Measurements from ENCODE around the gene C1orf21. TPM values are rescaled to one million over a fixed set of nuclear protein-coding genes. Genes with fewer than 3 reads are reported as not detected.
"Not testable (repeated sequence)": the region's sequence is repeated elsewhere in the genome, so short reads cannot be mapped to it uniquely, and the experiment has no call there.

C1orf21 gene
- 10 to 100 TPM; 31.1 to 57.0 (median 42.3) TPM for polyA plus RNA-seq (ENCODE audit: insufficient read length in 4 of 4)

- DNase-seq (ENCODE audit: low read depth in 4 of 4, low spot score in 3 of 4): peak; percentile 81 to 85 (median 84)
These were observed at the start of gene C1orf21 for GRCh38 chr1:184386312-184387068. C1orf21 (plus strand) TSS chr1:184387029; CDS start chr1:184477510, 90,481 bp downstream.

DNA sequence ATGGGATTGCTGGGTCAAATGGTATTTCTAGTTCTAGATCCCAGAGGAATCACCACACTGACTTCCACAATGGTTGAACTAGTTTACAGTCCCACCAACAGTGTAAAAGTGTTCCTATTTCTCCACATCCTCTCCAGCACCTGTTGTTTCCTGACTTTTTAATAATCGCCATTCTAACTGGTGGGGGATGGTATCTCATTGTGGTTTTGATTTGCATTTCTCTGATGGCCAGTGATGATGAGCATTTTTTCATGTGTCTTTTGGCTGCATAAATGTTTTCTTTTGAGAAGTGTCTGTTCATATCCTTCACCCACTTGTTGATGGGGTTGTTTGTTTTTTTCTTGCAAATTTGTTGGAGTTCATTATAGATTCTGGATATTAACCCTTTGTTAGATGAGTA, 49.0 kb upstream of the C1orf21 start:
- not testable (repeated sequence) for DNase-seq (ENCODE audit: low read depth in 4 of 4, low spot score in 3 of 4)

DNA sequence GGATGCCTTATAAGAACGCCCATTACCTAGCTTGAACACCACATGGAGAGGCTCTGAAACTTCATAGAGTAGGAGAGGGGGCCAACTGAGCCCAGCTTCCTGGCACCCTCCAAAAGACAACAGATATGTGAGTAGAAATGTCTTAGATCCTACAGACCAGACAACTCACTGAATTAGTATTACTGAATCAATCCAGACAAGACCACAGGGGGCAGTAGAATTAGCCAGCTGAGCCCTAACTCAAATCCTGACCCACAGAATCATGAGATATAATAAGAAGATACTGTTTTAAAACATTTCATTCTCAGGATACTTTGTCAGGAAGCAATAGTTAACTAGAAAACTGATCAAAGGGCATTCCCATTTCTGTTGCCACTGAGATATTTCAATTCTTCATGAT, 45.8 kb upstream of the C1orf21 start:
- DNase-seq (ENCODE audit: low read depth in 4 of 4, low spot score in 3 of 4): no peak

GRCh38 chr1:184350573-184350972, 36.3 kb upstream of the C1orf21 start:
- DNase-seq (ENCODE audit: low read depth in 4 of 4, low spot score in 3 of 4): no peak

DNA sequence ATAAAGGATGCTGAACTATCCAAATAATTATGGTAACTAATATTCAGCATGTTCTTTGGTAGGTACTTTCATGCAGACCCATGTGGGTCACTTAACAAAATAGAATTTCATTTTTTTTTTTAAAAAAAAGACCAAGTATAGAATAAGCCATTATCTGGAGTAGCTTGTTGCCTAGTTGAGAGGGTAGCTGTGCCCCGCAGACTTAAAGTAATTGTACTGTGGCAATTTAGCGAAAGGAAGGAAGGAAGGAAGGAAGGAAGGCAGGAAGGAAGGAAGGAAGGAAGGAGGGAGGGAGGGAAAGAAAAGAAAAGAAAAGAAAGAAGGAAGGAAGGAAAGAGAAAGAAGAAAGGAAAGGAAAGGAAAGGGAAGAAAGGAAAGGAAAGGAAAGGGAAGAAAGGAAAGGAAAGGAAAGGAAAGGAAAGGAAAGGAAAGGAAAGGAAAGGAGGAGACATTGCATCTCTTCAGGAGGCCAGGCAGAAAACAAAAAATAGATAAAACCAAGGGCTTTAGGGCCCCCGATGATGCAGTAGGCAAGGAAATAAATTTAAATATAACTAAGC, 35.3 kb upstream of the C1orf21 start:
- no peak for DNase-seq (ENCODE audit: low read depth in 4 of 4, low spot score in 3 of 4)

DNA sequence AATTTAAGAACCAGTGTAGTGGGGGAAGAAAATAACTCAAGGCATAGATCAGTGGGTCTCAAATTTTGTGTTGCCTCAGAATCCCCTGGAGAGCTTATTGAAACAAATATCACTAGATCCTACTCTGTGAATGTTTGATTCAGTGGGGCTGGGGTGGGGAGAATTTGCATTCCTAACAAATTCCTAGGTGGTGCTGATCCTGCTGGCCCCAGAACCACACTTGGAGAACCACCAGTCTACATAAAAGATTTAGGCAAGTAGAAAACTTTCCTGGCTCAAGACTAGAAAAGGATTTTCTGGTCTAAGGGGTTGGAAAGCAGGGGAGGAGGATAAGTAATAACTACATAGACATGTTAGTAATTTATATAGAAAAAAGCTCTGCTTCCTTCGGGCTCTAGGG, 34.1 kb upstream of the C1orf21 start:
- no peak for DNase-seq (ENCODE audit: low read depth in 4 of 4, low spot score in 3 of 4)

GRCh38 chr1:184354719-184355118, 32.1 kb upstream of the C1orf21 start:
- DNase-seq (ENCODE audit: low read depth in 4 of 4, low spot score in 3 of 4): no peak

DNA sequence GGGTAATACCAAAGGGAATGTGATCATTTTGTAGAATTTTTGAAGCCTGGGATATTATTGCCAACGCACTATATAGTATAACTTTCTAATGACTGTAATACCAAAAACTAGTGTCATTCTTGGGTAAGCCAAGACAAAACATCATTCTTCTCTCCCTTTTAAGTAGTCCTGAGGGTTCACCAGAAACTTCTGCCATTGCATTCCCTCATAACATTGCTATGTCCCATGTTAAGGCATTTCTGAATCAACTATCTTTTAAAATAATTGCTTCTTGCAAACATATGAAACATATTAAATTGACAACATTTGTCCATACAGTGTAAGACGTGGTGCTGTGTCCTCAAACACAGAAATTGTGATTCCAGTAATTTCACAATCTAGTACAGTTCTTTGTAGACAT, 29.9 kb upstream of the C1orf21 start:
- no peak for DNase-seq (ENCODE audit: low read depth in 4 of 4, low spot score in 3 of 4)

GRCh38 chr1:184358256-184358655, 28.6 kb upstream of the C1orf21 start:
- no peak for DNase-seq (ENCODE audit: low read depth in 4 of 4, low spot score in 3 of 4)

GRCh38 chr1:184359909-184360308, 26.9 kb upstream of the C1orf21 start:
- DNase-seq (ENCODE audit: low read depth in 4 of 4, low spot score in 3 of 4): no peak

- no peak for DNase-seq (ENCODE audit: low read depth in 4 of 4, low spot score in 3 of 4)
These were observed 24.0 kb upstream of the C1orf21 start for GRCh38 chr1:184362876-184363275.

GRCh38 chr1:184365699-184366098, 21.1 kb upstream of the C1orf21 start:
- DNase-seq (ENCODE audit: low read depth in 4 of 4, low spot score in 3 of 4): no peak

DNA sequence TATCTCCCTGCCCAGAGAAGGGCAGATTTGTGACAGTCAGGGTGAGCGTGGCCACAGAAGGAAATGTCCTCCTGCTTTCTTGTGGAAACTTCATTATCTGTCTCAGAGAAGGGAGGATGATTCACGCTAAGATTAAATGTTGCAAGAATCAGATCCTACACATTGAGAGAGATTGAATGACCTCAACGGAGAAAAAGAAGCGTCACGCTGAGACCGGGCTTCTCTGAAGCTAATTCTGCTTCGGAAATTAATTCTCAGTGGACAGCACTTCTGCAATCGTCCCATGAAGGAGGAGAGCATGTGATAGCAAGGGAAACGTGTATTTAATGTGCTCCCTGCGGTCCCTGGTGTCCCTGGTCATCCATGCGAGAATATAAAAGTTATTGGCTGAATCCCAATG, 19.8 kb upstream of the C1orf21 start:
- no peak for DNase-seq (ENCODE audit: low read depth in 4 of 4, low spot score in 3 of 4)

DNA sequence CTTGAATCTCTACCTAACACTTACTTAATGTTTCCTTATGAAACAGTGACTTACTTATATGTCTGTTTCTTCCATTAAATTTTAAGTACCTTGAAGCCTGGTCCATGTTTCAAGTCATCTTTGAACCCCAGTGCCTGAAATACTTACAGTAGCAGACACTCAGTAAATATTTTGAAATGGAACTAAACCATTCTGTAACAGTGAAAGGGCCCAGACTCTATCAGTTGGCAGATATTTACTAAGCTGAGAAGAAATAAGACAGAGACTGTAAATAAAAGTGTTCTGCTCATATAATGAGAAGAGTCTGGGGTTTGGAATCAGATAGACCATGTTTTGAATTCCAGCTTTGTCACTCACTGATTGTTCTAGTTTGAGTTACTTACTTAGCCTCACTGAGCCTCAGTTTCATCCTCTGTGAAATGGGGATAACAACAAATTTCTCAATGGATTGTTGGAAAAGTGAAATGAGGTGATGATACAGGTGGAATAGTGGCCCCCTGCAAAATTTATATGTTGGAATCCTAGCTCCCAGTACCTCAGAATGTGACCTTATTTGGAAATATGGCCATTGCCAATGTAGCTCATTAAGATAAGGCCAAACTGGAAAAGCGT, 19.3 kb upstream of the C1orf21 start:
- DNase-seq (ENCODE audit: low read depth in 4 of 4, low spot score in 3 of 4): no peak

DNA sequence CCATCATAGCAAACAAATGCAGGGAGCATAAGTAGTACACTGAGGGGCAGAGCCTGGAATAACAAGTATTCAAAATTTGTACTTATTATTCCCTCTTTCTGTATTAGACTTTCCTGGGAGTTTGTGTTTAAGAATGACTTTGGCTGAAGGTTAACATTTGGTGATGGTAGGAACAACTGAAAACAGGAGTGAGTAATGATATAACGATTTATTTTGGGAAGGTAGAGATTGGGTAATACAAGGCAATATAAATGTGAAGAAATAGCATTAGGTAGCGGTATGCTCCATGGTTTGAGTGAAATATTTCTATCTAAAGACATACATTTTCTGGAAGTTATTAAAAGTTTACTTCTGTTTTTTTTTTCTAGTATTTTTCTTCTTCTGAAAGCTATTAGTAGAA, 18.5 kb upstream of the C1orf21 start:
- no peak for DNase-seq (ENCODE audit: low read depth in 4 of 4, low spot score in 3 of 4)

GRCh38 chr1:184370850-184371249, 16.0 kb upstream of the C1orf21 start:
- DNase-seq (ENCODE audit: low read depth in 4 of 4, low spot score in 3 of 4): no peak

DNA sequence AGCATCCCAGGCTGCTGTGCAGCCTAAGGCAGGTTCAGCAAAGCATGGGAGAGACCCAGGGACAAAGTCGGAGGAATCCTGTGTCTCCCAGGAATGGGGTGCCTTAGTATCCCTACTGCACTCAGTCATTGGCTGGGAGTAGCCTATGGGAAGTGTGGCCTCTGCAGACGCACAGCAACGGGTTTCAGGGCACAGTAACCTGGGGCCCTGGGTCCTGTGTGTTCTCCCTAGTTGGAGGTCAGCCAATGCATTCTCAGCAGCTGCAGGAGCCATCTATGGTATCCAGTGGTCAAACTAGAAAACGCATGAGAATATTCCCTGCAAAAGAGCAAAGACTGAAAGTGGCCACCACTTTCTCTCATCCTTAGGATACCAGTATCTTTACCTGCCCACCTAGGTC, 13.7 kb upstream of the C1orf21 start:
- DNase-seq (ENCODE audit: low read depth in 4 of 4, low spot score in 3 of 4): no peak

DNA sequence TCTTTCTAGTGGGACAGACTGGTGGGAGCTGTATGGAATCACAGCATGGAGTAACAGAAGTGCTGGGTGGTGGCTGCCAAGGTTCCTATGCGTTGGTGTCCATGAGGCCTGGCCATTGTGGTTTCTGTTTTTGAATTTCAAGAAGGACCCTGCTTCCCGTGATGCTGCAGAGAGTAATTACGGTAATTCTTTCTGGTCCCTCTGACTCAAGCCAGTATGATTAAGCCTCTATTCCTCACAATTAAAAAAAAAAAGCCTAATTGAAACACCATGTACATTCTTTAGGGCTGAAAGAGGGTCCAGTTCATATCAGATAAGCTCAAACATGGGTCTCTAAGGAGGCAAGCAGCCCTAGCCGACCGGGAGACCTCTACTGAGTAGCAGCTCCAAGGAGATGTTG, 10.5 kb upstream of the C1orf21 start:
- no peak for DNase-seq (ENCODE audit: low read depth in 4 of 4, low spot score in 3 of 4)

DNA sequence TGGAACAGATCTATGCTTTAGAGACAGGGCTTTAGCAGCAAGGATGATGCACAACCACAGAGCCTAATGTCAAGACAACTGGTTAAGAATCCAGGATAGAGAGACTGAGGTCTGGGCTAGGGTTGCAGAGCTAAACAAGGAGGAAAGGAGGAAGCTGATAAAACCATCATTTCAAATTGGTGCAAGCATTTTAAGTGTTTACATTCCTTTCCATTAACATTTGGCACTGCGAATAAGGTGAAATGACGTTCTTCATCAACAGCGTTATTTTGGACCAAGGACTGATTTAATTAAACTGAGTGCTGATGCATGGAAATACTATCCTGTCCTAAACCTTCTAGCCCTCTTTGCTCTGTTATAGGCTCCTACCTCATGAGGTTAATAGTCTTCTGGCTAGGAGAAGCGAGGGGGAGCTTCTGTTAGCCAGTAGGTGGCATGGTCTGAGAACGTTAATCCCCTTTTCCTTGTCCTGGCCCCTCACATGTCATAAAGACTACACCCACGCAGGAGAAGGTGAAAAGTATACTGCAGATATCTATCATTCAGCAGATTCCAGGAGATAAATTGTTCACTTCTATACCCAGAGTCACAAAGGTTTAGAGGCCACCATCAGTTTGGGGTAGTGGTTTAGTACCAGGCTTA, 7.6 kb upstream of the C1orf21 start:
- no peak for DNase-seq (ENCODE audit: low read depth in 4 of 4, low spot score in 3 of 4)

- DNase-seq (ENCODE audit: low read depth in 4 of 4, low spot score in 3 of 4): no peak
These were observed 6.4 kb upstream of the C1orf21 start for GRCh38 chr1:184380468-184380867.

DNA sequence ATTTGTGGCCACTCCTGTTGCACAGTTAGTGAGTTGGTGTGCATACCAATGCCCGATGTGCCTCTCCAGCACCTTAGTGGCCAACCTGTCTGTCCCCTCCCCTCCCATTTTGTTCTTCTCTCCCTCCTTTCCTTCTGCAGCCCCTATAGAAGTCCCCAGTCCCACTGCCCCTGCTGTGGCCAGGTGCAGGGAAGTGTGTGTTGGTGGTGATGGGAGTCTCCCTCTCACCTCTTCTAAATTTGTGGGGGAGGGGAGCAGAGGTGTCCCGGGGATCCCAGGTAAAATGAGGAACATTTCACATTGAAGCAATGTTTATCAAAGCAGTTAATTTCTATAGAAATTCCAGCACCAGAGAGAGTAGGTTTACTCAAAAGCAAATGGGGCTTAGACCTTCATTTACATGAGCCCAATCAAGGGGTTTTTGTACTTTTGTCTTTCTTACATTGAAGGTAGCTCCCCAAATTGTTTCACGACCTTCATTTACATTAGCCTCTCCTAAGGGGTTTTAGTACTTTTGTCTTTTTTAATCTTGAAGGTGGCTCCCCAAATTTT, 3.0 kb upstream of the C1orf21 start:
- DNase-seq (ENCODE audit: low read depth in 4 of 4, low spot score in 3 of 4): no peak
